Stimulated activated naive CD4-positive, alpha-beta T cell treated with Interleukin-2 at 50 U/mL for 16 hours (primary cell): ENCODE measurements around the gene RAB5IF.
"Not testable (repeated sequence)": the region's sequence is repeated elsewhere in the genome, so short reads cannot be mapped to it uniquely, and the experiment has no call there.

Experiments used
- DNase-seq: peaks from one replicate; lab custom pipeline; 2025; lab: John Stamatoyannopoulos, UW

The RAB5IF gene, protein sequence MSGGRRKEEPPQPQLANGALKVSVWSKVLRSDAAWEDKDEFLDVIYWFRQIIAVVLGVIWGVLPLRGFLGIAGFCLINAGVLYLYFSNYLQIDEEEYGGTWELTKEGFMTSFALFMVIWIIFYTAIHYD

DNA sequence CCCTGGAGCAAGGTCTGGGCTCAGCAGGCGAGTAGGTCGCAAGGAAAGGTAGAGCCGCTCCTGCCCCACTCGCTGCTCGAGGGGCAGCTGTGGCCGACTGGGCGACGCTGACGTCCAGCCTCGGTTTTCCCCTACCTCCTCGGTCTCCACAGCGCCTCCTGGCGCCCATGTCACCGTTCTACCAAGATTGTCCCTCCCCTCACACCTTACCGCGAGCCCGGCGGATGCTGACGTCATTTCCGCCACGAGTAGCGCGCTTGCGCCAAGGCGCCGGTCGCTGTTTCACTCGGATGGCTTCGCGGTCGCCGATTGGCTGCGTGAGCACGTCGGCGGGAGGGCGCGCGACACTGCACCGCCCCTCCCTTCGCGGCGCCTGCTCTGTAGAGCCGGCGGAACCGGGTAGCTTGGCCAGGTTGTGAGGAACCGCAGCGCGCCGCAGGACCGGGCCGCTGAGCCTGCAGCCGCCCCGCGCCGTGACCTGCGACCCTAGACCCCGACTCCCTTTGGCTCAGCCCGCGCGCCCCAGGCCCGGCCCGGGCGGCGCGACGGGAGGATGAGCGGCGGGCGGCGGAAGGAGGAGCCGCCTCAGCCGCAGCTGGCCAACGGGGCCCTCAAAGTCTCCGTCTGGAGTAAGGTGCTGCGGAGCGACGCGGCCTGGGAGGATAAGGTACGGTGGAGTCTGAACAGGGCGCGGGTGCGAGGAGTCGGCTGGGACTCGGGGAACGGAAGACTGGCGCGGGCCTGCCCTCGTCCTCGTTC, at the start of gene RAB5IF:
Gene RAB5IF, plus strand, starts transcription at position 381 of the 759 bp plus-strand sequence. Its CDS starts 173 bp downstream, at position 554.
- DNase-seq: peak; percentile 99

DNA sequence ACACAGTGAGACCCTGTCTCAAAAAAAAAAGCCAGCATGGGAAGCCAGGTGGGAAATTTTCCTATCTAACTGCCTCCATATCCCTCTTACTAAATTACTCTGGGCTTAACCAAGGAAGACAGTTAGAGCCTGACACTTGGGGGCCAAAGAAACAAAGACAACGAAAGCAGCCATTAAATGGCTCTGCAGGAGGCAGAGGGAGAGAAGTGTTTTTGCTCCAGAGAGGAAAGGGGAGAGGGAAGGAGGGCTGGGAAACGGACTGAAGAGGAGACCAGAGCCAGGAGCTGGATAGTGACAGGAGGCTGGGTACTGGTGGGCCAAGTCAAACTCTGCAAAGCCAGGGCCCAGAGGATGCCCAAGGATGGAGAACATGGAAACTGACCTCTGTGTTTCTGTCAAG, 42.9 kb upstream of the RAB5IF start:
- DNase-seq: no peak

DNA sequence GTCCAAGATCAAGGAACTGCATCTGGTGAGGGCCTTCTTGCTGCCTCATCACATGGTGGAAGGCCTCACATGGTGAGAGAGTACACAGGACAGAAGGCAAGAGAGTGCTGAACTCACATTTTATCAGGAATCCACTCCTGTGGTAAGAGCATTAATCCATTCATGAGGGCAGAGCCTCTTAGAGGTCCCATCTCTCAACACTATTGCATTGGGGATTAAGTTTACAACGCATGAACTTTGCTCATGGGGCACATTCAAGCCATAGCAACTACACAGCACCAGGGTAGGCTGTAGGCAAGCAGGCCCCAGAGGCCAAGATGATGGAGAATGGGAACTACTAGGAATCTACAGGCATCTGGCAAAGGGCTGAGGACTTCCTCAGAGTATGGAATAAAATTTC, 42.2 kb upstream of the RAB5IF start:
- DNase-seq: no peak

DNA sequence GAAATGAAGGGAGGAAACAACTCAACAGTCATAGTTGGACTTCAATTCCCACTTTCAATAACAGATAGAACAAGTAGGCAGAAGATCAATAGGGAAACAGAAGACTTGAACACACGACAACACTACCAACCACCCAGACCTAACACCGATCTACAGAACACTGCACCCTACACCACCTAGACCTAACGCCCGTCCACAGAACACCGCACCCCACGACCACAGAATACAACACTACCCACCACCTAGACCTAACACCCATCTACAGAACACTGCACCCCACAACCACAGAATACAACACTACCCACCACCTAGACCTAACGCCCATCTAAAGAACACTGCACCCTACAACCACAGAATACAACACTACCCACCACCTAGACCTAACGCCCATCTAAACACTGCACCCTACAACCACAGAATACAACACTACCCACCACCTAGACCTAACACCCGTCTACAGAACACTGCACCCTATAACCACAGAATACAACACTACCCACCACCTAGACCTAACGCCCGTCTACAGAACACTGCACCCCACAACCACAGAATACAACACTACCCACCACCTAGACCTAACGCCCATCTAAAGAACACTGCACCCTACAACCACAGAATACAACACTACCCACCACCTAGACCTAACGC, 41.4 kb upstream of the RAB5IF start:
- DNase-seq: not testable (repeated sequence)

DNA sequence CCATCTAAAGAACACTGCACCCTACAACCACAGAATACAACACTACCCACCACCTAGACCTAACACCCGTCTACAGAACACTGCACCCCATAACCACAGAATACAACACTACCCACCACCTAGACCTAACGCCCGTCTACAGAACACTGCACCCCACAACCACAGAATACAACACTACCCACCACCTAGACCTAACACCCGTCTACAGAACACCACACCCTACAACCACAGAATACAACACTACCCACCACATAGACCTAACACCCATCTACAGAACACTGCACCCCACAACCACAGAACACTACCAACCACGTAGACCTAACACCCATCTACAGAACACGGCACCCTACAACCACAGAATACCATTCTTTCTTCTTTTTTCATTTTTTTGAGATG, 40.9 kb upstream of the RAB5IF start:
- DNase-seq: not testable (repeated sequence)

DNA sequence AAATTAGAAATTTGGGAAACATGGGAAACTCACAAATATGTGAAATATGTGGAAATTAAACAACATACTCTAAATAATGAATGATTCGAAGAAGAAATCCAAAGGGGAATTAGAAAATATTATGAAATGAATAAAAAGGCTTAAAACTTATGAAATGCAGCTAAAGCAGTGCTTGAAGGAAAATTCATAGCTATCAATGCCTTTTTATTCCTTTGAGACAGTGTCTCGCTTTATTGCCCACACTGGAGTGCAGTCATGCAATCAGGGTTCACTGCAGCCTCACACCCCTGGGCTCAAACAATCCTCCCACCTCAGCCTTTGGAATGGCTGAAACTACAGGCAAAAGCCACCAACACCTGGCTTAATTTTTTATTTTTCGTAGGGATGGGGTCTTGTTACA, 40.1 kb upstream of the RAB5IF start:
- no peak for DNase-seq

DNA sequence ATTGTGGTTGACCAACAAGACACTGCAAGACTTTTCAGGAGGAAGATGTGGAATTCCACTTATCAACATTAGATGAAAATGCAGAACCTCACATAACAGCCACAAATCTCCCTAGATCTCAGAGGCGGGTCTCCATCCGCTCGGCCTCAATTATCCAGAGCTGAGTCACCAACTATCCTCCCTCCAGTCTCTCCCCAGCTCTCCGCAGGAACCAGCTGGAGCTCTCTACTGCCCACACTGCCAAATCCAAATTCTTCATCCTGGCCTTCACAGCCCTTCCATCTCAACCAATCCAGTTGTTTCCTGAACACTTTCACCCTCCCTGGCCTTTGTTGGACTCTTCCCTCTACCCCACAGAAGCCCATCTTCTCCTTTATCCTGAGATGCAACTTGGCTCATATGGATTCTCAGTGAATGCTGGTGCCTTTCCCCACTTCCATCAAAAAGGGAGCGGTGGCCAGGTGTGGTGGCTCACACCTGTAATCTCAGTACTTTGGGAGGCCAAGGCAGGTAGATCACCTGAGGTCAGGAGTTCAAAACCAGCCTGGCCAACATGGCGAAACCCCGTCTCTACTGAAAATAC, 35.6 kb upstream of the RAB5IF start:
- no peak for DNase-seq

DNA sequence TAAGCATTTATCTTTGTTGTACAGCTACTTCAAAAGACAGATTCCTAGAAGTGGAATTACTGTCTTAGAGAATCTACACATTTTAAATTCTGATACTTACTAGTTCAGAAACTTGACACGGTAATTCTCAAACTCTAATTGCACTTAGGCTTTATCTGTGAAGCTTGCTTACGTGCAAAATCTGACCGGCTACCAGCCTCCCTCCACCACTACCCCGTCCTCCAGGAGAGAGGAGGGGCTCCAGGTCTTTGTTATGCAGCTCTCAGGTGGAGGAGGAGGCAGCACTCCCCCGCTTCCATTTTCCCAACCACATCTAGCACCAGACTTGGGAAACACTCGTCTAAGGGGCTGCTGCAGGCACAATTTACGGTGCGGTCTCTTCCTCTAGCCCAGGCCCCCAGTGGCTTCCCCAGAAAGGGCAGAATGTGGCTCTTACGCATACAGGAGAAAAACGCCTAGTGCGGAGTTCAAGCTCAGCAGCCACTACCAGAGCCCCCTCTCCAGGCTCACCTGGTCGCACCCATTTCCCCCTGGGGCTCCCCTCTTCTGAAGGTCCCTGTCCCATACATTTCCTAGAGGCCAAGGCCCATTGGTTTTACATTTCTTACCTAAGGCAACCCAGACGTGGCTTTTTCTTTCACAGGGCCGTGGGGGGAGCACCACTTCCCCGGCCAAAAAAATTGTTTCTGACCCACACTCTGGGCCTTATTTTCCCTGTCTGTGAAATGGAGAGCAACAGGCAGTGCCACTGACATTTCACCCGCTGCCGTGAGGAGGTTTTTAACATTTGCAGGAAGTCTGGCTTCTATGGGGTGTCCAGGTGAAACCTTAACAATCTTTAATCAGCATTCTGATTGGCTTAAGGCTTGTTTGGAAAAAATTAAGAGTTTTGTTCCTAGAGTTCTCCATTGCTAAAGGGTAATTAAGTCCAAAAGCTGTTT, 33.7 kb upstream of the RAB5IF start:
- DNase-seq: no peak

DNA sequence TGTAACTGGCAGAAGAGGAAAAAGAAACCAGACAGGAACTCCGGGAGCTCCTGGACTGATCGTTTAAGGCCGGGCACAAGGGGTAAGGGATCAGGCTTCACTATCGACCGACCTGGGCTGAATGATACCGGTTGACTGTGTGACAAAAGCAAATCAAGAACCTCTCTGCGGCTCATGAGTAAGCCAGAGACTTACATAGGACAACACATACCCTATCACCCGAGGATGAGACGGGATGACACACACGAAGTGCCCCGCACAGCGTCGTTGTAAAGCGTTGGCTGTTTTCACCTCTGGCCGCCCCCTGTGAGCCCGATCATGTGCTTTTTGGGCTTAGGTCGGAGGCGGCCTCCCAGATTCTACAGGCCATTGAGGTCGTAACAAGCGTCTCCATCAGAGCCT, 32.9 kb upstream of the RAB5IF start:
- peak; percentile 70 for DNase-seq

DNA sequence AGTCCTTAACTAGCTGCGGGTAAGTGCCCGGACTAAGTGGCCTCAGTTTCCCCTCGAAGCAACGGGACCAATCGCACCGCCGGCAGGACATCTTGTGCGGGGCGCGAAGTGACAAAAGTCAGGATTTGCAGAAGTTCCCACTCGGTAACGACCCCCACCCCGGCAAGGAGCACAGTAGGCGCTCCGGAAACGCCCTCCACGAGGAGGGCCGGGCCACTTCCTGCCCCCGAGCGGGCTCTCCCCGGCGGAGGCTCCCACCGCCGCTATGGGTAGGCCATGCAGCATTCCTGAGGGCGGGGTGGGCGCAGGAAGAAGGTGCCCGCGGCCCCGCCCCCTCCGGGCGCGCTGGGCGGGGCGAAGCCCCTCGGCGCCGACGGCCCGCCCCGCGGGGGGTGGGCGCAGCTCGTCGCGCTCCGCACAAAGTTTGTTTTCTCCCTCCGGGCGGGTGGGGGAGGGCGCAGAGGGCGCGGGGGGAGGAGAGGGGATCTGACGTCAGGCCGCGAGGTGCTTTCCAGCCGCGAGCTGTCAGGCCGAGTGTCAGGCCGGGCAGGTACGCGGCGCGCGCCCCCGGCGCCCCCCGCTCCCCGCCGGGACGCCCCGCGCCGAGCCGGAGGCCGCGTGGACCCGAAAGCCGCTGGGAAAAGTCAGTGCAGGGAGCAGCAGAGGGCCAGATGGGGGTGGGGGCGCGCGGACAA, 32.3 kb upstream of the RAB5IF start, which contains the start of gene TGIF2:
Gene TGIF2, plus strand, starts transcription at position 495 of the 695 bp plus-strand sequence. CDS start 5,178 bp downstream, outside the sequence.
- DNase-seq: peak; percentile 87

DNA sequence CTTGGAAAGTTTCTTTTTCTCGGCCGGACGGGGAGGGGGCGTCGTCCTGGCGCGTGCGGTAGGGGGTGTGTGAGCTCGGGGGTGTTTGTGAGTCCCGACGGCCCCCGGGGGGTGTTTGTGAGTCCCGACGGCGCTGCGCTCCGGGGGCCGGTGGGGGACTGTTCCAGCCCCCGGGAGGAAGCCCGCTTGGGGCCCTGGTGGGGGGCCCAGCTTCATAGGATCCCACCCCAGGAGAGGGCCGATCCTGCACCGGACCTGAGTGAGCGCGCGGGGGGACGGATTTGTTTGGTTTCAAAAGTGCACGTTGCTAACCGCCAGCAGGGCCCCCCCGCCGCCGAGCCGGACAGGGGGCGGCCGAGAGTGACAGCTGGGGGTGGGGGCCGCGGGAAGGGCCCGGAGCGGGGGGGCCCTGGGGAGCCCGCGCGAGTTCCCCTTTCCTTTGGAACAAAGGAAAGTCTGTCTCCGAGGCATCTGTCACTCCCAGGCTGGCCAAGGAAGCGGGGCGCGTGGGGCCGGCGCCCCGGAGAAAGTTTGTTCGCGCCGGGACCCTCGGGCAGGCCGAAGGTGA, 31.7 kb upstream of the RAB5IF start:
- peak; percentile 43 for DNase-seq

DNA sequence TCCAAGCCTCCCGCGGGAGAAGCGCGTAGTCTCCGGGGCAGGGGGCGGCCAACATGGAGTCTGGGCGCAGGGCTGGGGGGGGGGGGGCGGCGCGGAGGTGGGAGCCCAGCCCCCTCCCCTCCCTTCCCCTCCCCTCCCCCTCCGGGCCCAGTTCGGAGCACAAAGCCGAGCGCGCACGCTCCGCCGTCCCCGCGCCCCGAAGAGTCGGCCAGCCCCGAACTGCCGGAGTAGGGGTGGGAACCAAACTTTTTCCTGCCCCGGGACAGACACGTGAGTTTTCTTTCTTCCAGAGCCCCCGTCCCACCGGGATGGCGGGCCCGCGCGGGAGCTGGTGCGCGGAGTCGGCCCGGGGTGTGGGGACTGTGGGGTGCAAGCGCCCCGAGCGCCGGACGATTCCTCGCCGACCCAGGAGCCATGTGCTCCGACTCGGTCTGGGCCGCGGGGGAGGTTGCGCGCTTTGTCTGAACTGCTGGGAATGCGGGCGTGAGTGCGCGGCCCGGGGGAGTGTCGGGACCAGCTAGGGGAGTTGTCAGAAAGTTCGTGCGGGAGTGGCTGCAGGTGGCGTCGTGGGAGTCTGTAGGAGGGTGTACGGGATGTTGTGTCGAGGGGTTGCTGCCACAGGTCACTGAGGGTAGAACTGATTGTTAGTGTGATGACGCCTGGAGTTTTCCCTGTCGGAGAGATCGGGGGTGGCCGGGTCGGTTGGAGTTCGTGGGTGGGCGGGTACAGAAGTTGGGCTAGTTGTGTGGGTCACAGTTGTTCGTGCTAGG, 31.0 kb upstream of the RAB5IF start:
- peak; percentile 48 for DNase-seq

DNA sequence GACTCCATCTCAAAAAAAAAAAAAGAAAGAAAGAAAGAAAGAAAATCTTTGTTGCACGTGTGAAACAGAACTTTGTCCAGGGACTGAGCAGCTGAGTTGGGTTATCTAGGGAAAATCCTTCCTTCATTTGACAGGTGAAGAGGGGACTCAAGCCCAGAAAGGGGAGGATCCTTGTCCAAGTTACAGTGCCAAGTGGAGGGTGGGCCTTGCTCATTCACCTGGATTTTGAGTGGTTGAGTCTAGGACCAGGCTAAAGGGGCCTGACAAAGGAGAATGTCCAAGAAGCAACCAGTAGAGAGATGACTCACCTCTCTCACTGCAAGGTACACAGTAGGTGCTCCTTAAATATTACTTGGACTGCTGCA, 29.5 kb upstream of the RAB5IF start:
- DNase-seq: no peak

DNA sequence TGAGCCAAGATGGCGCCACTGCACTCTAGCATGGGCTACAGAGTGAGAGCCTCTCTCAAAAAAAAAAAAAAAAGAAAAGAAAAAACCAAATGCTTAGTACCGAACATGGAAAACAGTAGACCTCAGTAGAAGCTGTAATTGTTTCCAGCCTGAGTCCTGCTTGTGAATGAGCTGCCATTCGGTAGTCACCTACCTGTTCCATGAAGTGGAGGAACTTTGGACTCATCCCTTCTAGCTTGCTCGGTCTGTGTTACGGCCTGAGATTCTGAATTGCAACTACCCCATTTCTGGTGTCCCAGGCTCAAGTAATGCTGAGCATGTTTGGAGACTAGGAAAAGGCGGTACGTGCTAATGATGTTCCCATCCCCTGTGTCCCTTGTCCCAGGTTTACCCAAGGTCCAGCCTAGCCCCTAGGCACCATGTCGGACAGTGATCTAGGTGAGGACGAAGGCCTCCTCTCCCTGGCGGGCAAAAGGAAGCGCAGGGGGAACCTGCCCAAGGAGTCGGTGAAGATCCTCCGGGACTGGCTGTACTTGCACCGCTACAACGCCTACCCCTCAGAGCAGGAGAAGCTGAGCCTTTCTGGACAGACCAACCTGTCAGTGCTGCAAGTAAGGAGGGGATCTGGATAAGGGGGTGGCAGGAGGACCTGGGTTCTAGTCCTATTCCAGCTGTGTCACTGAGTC, 27.1 kb upstream of the RAB5IF start:
- no peak for DNase-seq

DNA sequence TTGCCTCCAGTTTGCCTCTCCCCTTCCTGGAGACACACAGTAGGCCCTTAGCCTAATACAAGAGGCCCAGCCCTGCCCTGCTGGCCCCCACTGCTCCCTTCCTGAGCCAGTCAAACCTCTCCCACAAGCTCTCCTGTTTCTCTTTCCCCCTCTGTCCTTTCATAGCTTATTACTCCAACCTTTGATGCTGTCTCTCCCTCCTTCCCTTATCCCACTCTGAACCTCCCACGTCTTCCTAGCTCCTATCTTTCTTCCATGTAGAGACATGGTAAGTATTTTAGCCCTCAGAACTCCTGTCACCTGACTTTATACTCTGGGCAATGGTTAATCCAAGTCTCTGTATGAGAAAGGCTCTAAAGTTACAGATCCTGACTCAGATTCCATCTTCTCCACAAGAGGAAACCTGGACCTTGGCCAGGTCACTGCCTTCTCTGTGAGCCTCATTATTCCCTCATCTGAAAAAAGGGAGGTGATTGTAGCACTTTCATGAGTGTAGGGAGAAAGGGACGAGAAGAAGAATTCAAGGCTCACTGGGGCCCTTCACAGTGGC, 25.5 kb upstream of the RAB5IF start:
- no peak for DNase-seq

DNA sequence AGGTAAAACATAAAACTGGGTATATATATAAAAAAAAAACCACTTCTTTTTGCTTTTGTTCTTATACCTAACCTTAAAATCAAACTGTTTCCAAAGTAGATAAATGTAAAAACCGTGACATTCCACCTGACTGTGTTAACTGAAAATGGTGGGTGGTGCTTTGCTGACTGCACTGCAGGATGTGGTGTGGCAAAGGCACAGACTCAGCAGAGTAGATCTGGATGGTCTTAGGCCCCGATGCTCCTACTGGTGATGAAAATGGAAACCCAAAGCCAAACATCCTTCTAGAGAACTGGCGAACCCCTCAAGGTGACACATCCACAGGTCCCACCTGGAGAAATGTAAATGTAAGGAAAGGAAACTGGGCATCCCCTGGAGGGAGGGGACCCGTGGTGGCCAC, 23.3 kb upstream of the RAB5IF start:
- no peak for DNase-seq

DNA sequence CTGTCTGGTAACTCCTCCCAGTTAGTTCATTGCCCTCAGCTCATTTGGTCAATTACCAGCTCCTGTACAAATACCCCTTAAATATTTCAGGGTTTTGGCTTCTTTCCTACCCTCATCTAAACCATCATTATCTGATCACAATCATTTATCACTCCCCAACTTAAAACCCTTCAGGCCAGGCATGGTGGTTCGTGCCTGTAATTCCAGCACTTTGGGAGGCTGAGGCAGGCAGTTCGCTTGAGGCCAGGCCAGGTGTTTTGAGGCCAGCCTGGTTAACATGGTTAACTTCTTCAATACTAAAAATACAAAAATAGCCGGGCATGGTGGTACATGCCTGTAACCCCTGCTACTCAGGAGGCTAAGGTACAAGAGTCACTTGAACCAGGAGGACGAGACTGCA, 22.8 kb upstream of the RAB5IF start:
- DNase-seq: no peak

DNA sequence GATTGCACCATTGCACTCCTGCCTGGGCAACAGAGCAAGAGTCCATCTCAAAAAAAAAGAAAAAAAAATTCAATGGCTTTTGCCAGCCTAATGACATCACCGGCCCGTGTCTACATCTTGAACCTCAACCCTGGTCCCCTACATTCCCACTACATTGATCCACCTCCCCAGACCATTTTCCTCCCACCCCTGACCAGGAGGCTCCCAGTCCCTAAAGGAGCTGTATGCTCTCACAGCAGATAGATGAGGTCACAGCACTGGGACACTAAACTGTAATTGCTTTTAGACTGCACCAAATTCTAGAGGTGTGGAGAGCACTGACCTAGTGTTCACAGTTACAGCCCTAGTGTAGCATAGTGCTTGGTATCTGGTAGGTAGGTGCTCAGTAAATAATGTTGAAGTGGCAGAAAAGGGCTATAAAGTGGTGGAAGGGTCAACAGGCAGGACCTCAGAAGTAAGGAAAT, 21.5 kb upstream of the RAB5IF start:
- no peak for DNase-seq
